ENCODE measurements around the gene PGC.

The PGC gene

GRCh38 chr6:41714556-41715273 lies 32.5 kb downstream of the PGC start:
- no peak for DNase-seq (ENCODE audit: low read depth in 2 of 2)

- no peak for DNase-seq (ENCODE audit: low read depth in 2 of 2)
These were observed 33.4 kb downstream of the PGC start for GRCh38 chr6:41713650-41714291.

GRCh38 chr6:41713159-41713649 lies 34.0 kb downstream of the PGC start:
- DNase-seq (ENCODE audit: low read depth in 2 of 2) = no peak

GRCh38 chr6:41712651-41713103 lies 34.5 kb downstream of the PGC start:
- no peak for DNase-seq (ENCODE audit: low read depth in 2 of 2)

- DNase-seq (ENCODE audit: low read depth in 2 of 2) = no peak
These were observed 35.7 kb downstream of the PGC start for GRCh38 chr6:41711323-41712038.

GRCh38 chr6:41709375-41709774 lies 37.8 kb downstream of the PGC start:
- DNase-seq (ENCODE audit: low read depth in 2 of 2) = no peak

GRCh38 chr6:41708856-41709255 lies 38.3 kb downstream of the PGC start:
- no peak for DNase-seq (ENCODE audit: low read depth in 2 of 2)

- peak in 1 of 2 donors; percentile 22 for DNase-seq (ENCODE audit: low read depth in 2 of 2)
These were observed 39.5 kb downstream of the PGC start for GRCh38 chr6:41707565-41708200.

GRCh38 chr6:41706876-41707564 lies 40.2 kb downstream of the PGC start:
- no peak for DNase-seq (ENCODE audit: low read depth in 2 of 2)

GRCh38 chr6:41705996-41706835 lies 41.0 kb downstream of the PGC start:
- peak; percentile 56 to 60 for DNase-seq (ENCODE audit: low read depth in 2 of 2)

- no peak for DNase-seq (ENCODE audit: low read depth in 2 of 2)
These were observed 41.7 kb downstream of the PGC start for GRCh38 chr6:41705311-41705995.

GRCh38 chr6:41704656-41705310 lies 42.4 kb downstream of the PGC start:
- no peak for DNase-seq (ENCODE audit: low read depth in 2 of 2)

- no peak for DNase-seq (ENCODE audit: low read depth in 2 of 2)
These were observed 43.2 kb downstream of the PGC start for GRCh38 chr6:41704028-41704427.

- DNase-seq (ENCODE audit: low read depth in 2 of 2) = no peak
These were observed 44.3 kb downstream of the PGC start for GRCh38 chr6:41702771-41703494.

- DNase-seq (ENCODE audit: low read depth in 2 of 2) = no peak
These were observed 45.0 kb downstream of the PGC start for GRCh38 chr6:41702089-41702745.

- no peak for DNase-seq (ENCODE audit: low read depth in 2 of 2)
These were observed 46.5 kb downstream of the PGC start for GRCh38 chr6:41700463-41701347.

- no peak for DNase-seq (ENCODE audit: low read depth in 2 of 2)
These were observed 48.1 kb downstream of the PGC start for GRCh38 chr6:41699063-41699462.
